PFSK-1 (cell line): ENCODE results near the gene SLC4A8.

ENCODE experiments used
- POLR2AphosphoS5 ChIP-seq: IDR thresholded peaks from 2 replicates; pipeline ENCODE4 v1.6.1; 2012; ENCODE audit warnings: low read depth, mild to moderate bottlenecking, control low read depth, low read length, moderate library complexity
- TAF1 ChIP-seq: IDR thresholded peaks from 2 replicates; pipeline ENCODE4 v1.6.1; 2012; ENCODE audit warnings: low read length, control low read depth, borderline replicate concordance; ENCODE audit not compliant: insufficient read depth
- TF ChIP-seq, protein P1 (sequence below), 2 experiments: IDR thresholded peaks; 2 replicates each; pipeline versions ENCODE4 v1.6.1 to v1.8.0; 2011 to 2012; ENCODE audit warnings: low read depth in 2 of 2, low read length in 2 of 2, control low read depth in 1 of 2, inconsistent platforms in 1 of 2, mild to moderate bottlenecking in 1 of 2, moderate library complexity in 1 of 2; ENCODE audit not compliant: insufficient read depth in 1 of 2

DNA sequence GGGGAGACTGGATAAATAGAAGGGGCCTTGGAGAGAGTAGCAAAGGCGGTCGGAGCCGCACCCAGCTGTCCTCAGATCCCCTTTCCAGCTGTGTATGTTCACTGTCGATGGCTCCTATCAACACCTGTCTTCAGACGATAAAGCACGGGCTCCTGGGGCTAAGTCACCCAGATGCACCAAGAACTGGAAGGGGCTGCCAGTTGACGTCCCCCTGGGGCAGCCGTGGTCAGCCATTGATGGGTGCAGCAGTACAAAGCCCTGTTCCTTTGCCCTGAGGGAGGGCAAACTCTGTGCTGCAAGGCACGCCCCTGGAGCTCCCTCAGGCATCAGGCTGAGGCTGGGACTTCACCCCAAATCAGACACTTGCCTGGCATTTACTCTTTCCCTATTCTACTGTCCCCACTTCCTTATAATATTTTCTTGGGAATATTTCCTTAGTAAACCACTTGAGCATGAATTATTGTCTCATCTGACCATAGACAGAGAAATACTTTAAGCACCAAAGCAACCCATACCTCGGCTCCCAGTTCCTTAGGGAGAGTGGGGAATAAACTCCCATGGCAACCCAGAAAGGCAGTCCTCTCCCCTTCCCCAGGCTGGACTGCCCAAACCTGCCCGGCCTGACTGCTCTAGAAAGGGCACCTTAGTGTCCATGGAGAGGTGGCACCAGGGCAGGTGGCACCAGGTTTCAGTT is 106.8 kb downstream of the SLC4A8 start:
- TF ChIP-seq POLR2AphosphoS5 (no peak), TAF1 (no peak)
- TF ChIP-seq, protein P1, sequence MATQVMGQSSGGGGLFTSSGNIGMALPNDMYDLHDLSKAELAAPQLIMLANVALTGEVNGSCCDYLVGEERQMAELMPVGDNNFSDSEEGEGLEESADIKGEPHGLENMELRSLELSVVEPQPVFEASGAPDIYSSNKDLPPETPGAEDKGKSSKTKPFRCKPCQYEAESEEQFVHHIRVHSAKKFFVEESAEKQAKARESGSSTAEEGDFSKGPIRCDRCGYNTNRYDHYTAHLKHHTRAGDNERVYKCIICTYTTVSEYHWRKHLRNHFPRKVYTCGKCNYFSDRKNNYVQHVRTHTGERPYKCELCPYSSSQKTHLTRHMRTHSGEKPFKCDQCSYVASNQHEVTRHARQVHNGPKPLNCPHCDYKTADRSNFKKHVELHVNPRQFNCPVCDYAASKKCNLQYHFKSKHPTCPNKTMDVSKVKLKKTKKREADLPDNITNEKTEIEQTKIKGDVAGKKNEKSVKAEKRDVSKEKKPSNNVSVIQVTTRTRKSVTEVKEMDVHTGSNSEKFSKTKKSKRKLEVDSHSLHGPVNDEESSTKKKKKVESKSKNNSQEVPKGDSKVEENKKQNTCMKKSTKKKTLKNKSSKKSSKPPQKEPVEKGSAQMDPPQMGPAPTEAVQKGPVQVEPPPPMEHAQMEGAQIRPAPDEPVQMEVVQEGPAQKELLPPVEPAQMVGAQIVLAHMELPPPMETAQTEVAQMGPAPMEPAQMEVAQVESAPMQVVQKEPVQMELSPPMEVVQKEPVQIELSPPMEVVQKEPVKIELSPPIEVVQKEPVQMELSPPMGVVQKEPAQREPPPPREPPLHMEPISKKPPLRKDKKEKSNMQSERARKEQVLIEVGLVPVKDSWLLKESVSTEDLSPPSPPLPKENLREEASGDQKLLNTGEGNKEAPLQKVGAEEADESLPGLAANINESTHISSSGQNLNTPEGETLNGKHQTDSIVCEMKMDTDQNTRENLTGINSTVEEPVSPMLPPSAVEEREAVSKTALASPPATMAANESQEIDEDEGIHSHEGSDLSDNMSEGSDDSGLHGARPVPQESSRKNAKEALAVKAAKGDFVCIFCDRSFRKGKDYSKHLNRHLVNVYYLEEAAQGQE (IDR thresholded peaks at IDR 0.05; ENCODE audit: insufficient read depth in 1 of 2, low read depth in 2 of 2, low read length in 2 of 2), result no peak
